ENCODE data around the gene FAM72C.
"Not testable (repeated sequence)": the region's sequence is repeated elsewhere in the genome, so short reads cannot be mapped to it uniquely, and the experiment has no call there.

DNA sequence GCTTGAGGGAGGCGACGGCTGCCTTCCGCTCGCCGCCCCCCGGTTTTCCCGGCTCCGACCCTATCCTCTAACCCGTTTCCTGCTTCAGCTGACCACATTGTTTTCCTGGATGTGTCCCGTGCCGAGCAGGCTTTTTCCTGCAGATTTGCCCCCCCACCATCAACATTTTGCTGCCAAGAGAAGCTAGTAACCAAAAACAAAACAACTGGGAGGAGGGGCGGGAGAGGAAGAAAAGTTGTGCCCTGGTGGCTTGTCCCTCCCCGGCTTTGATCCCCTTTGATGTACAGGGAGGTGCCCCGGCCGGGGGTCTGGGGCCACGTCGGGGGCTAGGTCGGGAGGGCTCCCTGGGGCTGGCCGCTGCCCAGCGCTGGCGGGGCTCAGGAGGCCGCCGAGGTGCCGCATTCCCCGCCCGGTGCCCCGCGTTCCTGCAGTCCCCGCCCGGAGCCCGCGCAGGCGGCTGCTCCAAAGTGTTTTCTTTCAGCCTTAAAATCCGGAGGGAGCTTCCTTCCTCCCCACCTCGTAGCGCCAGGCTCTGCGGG lies 2.2 kb upstream of the FAM72C start:
- not testable (repeated sequence) for TF ChIP-seq POLR2A (IDR thresholded peaks at IDR 0.05); CTCF (IDR thresholded peaks at IDR 0.05 in 4 of 5, conservative IDR thresholded peaks at IDR 0.05 in 1 of 5)

All from gastrocnemius medialis (tissue), 4 donors.